Stimulated activated CD8-positive, alpha-beta memory T cell treated with anti-CD3 and anti-CD28 coated beads, Interleukin-15, amount 100 ng/mL, for 1 hour (primary cell): ENCODE data around the gene ARL15.
"Not testable (repeated sequence)": the region's sequence is repeated elsewhere in the genome, so short reads cannot be mapped to it uniquely, and the experiment has no call there.

Experiments
- DNase-seq: peaks from one replicate; pipeline ENCODE4 v3.0.0-alpha.2; 2020; ENCODE audit warnings: low read depth

The ARL15 gene

GRCh38 chr5:53895091-53895683 lies 415.2 kb downstream of the ARL15 start:
- DNase-seq, result no peak

- DNase-seq, result no peak
Measured at GRCh38 chr5:53893626-53894025, 416.7 kb downstream of the ARL15 start.

GRCh38 chr5:53892224-53892623 lies 418.1 kb downstream of the ARL15 start:
- DNase-seq, result no peak

GRCh38 chr5:53891159-53891558 lies 419.2 kb downstream of the ARL15 start:
- DNase-seq, result no peak

GRCh38 chr5:53890490-53890889 lies 419.9 kb downstream of the ARL15 start:
- DNase-seq, result no peak

- DNase-seq, result no peak
Measured at GRCh38 chr5:53884844-53885243, 425.5 kb downstream of the ARL15 start.

- no peak for DNase-seq
Measured at GRCh38 chr5:53884417-53884816, 426.0 kb downstream of the ARL15 start.

GRCh38 chr5:53882676-53883031 lies 427.7 kb downstream of the ARL15 start:
- no peak for DNase-seq

GRCh38 chr5:53882006-53882675 lies 428.2 kb downstream of the ARL15 start:
- DNase-seq, result no peak

GRCh38 chr5:53879708-53880323 lies 430.6 kb downstream of the ARL15 start:
- no peak for DNase-seq

- DNase-seq, result no peak
Measured at GRCh38 chr5:53878015-53878414, 432.4 kb downstream of the ARL15 start.

GRCh38 chr5:53877243-53877642 lies 433.1 kb downstream of the ARL15 start:
- DNase-seq, result no peak

GRCh38 chr5:53874409-53874808 lies 436.0 kb downstream of the ARL15 start:
- no peak for DNase-seq

GRCh38 chr5:53873235-53873634 lies 437.1 kb downstream of the ARL15 start:
- no peak for DNase-seq

GRCh38 chr5:53871775-53872174 lies 438.6 kb downstream of the ARL15 start:
- DNase-seq, result no peak

GRCh38 chr5:53871050-53871449 lies 439.3 kb downstream of the ARL15 start:
- DNase-seq, result no peak

GRCh38 chr5:53858700-53859456 lies 451.5 kb downstream of the ARL15 start:
- no peak for DNase-seq

GRCh38 chr5:53856506-53856905 lies 453.9 kb downstream of the ARL15 start:
- no peak for DNase-seq

GRCh38 chr5:53836851-53837430 lies 473.4 kb downstream of the ARL15 start:
- DNase-seq, result not testable (repeated sequence)

- DNase-seq, result no peak
Measured at GRCh38 chr5:53834500-53834899, 475.9 kb downstream of the ARL15 start.
